GDM1 (cell line): Measurements from ENCODE around the gene ZFP57.

Experiments
- DNase-seq: peaks from one replicate; lab custom pipeline; 2025; lab: John Stamatoyannopoulos, UW

Gene ZFP57

DNA sequence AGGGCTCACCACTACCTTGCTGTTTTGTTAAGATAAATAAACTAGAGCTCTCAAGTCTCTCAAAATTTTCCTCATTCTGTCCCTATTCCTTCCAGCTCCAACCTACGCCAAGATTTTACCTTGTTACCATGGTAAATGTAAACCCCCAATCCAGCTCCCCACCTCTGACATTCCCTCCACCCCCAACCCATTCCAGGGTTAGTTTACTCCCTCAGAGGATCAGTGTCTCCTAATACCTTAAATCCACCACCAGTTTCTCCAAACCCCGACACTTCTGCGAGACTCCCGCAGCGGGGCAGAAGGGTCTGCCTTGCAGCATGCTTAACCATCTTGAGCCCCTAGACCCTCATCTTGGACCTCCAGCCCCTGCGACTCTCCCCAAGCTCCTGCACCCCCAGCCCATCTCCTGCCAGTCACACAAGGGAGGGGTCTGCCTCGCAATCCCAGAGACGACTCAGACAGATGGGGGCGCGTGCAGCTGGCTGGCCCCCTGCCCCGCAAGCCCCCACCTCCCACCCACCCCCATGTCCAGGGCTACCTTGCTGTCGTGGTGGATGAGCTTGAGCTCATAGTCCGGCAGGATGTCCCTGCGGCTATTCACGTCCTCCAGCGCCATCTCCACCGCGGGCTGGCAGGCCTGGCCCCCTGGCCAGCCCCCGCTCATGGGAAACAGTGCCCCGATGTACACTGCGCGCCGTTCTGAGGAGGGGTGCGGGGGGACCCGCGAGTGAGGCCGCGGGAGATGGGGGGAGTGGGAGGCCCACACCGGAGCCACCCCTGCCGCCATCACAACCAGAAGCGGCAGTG, 53.8 kb downstream of the ZFP57 start:
- no peak for DNase-seq

GRCh38 chr6:29625337-29625930, 55.5 kb downstream of the ZFP57 start:
- no peak for DNase-seq

- no peak for DNase-seq
Observed at GRCh38 chr6:29624520-29624961, 56.4 kb downstream of the ZFP57 start.
